Measurements from ENCODE around the gene TSPAN32. TPM values are rescaled to one million over a fixed set of nuclear protein-coding genes. Genes with fewer than 3 reads are reported as not detected.

The TSPAN32 gene
- total and polyA plus RNA-seq, 10 of the 15 experiments (the other 5 are each of a cell fraction or from before 2014, with no cell fraction given) = 0.08 TPM; not detected in 9

- ChIA-PET SMC1A (ENCODE audit: uncharacterized antibody, unreplicated experiment) (no interaction called here), CTCF (no interaction called here), RAD21 (ENCODE audit: unreplicated experiment) (no interaction called here), POLR2A (no interaction called here)
- no peaks in the 10 kb centered on the region for H3K4me1 ChIP-seq (ENCODE audit: control insufficient read depth, insufficient read depth, low read length)
- no peak overlapping the region for H3K4me2 ChIP-seq (ENCODE audit: control insufficient read depth, insufficient read depth)
- H2AFZ ChIP-seq (ENCODE audit: control insufficient read depth, low read depth, low read length) = no peak overlapping the region
- intact Hi-C loops (cut with micrococcal nuclease; ENCODE audit: unreplicated experiment) (no loop called here), in situ Hi-C loops (cut with MboI) (no loop called here)
- H3K27ac ChIP-seq (ENCODE audit: control insufficient read depth, insufficient read depth) = no peak overlapping the region
- H3K79me2 ChIP-seq (ENCODE audit: control insufficient read depth, insufficient read depth, low read length) = no peaks in the 10 kb centered on the region
- no peaks in the 10 kb centered on the region; a peak in 2 of 4 replicates for H3K27me3 ChIP-seq (replicated peaks in 1 of 2; ENCODE audit: control insufficient read depth in 2 of 2, insufficient read depth in 2 of 2, low read length in 1 of 2)
- DNase-seq (ENCODE audit: low read depth, low spot score) (no peak), ATAC-seq (peak; percentile 58), FAIRE-seq (no peak)
- H3K4me3 ChIP-seq = no peak overlapping the region
- no TSS peak for BruUV-seq (replicated peaks)
- no peak overlapping the region for H3K9ac ChIP-seq (ENCODE audit: control insufficient read depth, insufficient read depth, low read length)
- no peak for TF ChIP-seq CHD1 (IDR thresholded peaks at IDR 0.05; ENCODE audit: low read depth, low read length)
- TF ChIP-seq TCF12 (IDR thresholded peaks at IDR 0.05; ENCODE audit: low read depth, low read length) = 0 out of 2 replicates have a peak, but pooled peaks have one; percentile 15
- TF ChIP-seq BHLHE40 (IDR thresholded peaks at IDR 0.05; ENCODE audit: borderline replicate concordance in 1 of 2, low read depth in 2 of 2, low read length in 1 of 2) = peak in 1 of 2 experiments; percentile 56; a peak in 1 of 4 replicates
- TF ChIP-seq RELB (IDR thresholded peaks at IDR 0.05; ENCODE audit: low read depth) = 0 out of 2 replicates have a peak, but pooled peaks have one; percentile 19
- no peak for TF ChIP-seq ESRRA (IDR thresholded peaks at IDR 0.05; ENCODE audit: low read length)
- peak; percentile 85 for TF ChIP-seq RAD51 (IDR thresholded peaks at IDR 0.05)
- 25% methylated on average over 11 of the region's 11 CpGs for WGBS (ENCODE audit: insufficient coverage, insufficient replicate concordance, low lambda C conversion rate, missing lambda C conversion rate)
- no peaks in the 10 kb centered on the region for H3K36me3 ChIP-seq (ENCODE audit: control insufficient read depth in 2 of 2, insufficient read depth in 2 of 2, low read length in 1 of 2)
- H3K9me3 ChIP-seq (replicated peaks; ENCODE audit: control insufficient read depth, insufficient read depth, low read length) = no peaks in the 10 kb centered on the region
- H4K20me1 ChIP-seq (ENCODE audit: control insufficient read depth, insufficient read depth) = no peaks in the 10 kb centered on the region
Measured at GRCh38 chr11:2358754-2359442, 57.1 kb downstream of the TSPAN32 start.

All from GM12878 (cell line).